ENCODE measurements around the gene SLC23A1.
A peak's percentile ranks its signal among the peaks of the same experiment; 100 is the strongest.
"Not testable (repeated sequence)": the region's sequence is repeated elsewhere in the genome, so short reads cannot be mapped to it uniquely, and the experiment has no call there.

The SLC23A1 gene

GRCh38 chr5:139368613-139369012 is 14.5 kb downstream of the SLC23A1 start:
- peak; percentile 27 for FAIRE-seq

GRCh38 chr5:139364466-139364865 is 18.6 kb downstream of the SLC23A1 start:
- FAIRE-seq, result no peak

- FAIRE-seq, result no peak
Observed at GRCh38 chr5:139363937-139364336, 19.2 kb downstream of the SLC23A1 start.

GRCh38 chr5:139361835-139362429 is 21.2 kb downstream of the SLC23A1 start:
- no peak for FAIRE-seq

- no peak for FAIRE-seq
Observed at GRCh38 chr5:139360384-139360783, 22.7 kb downstream of the SLC23A1 start.

- FAIRE-seq, result no peak
Observed at GRCh38 chr5:139358064-139358463, 25.0 kb downstream of the SLC23A1 start.

GRCh38 chr5:139355900-139356299 is 27.2 kb downstream of the SLC23A1 start:
- FAIRE-seq, result not testable (repeated sequence)

GRCh38 chr5:139354186-139354585 is 28.9 kb downstream of the SLC23A1 start:
- FAIRE-seq, result no peak

GRCh38 chr5:139347863-139348262 is 35.2 kb downstream of the SLC23A1 start:
- not testable (repeated sequence) for FAIRE-seq

- not testable (repeated sequence) for FAIRE-seq
Observed at GRCh38 chr5:139345442-139345841, 37.7 kb downstream of the SLC23A1 start.

GRCh38 chr5:139344177-139344576 is 38.9 kb downstream of the SLC23A1 start:
- no peak for FAIRE-seq

- FAIRE-seq, result no peak
Observed at GRCh38 chr5:139343476-139343875, 39.6 kb downstream of the SLC23A1 start.

GRCh38 chr5:139342423-139342723 is 40.7 kb downstream of the SLC23A1 start:
- FAIRE-seq, result no peak

- FAIRE-seq, result peak; percentile 92
Observed at GRCh38 chr5:139341689-139342422, 41.2 kb downstream of the SLC23A1 start, which contains the start of gene PAIP2. Gene PAIP2, plus strand, starts transcription at chr5:139341854. Its CDS starts 21,931 bp downstream, at chr5:139363785.

- no peak for FAIRE-seq
Observed at GRCh38 chr5:139341187-139341688, 41.9 kb downstream of the SLC23A1 start.

GRCh38 chr5:139340051-139340450 is 43.0 kb downstream of the SLC23A1 start:
- FAIRE-seq, result no peak

- FAIRE-seq, result no peak
Observed at GRCh38 chr5:139335811-139336210, 47.3 kb downstream of the SLC23A1 start.

Data from A204.1 (cell line).